Right lobe of liver (tissue), 4 donors: ENCODE measurements around the gene NPAS1.

Experiments
- POLR2A ChIP-seq: fragments of 450-650 bp; IDR thresholded peaks from one replicate; pipeline ENCODE4 v1.6.1; 2017; ENCODE audit warnings: antibody characterized with exemption, mild to moderate bottlenecking
- TF ChIP-seq, protein P1 (sequence below), 4 donors: fragments of 200-600 bp in 3 of 4; fragments of 450-650 bp in 1 of 4; IDR thresholded peaks; one replicate each; pipeline versions ENCODE4 v1.5.1 to v1.8.0; 2016 to 2022; ENCODE audit warnings: antibody characterized with exemption in 4 of 4, mild to moderate bottlenecking in 2 of 4
- donor health status: DM: no; HTN: no; CAD: no.
- donor health status: DM: no; HTN: no; CAD: no.
- donor health status: DM: no; HTN: yes; CAD: no.

DNA sequence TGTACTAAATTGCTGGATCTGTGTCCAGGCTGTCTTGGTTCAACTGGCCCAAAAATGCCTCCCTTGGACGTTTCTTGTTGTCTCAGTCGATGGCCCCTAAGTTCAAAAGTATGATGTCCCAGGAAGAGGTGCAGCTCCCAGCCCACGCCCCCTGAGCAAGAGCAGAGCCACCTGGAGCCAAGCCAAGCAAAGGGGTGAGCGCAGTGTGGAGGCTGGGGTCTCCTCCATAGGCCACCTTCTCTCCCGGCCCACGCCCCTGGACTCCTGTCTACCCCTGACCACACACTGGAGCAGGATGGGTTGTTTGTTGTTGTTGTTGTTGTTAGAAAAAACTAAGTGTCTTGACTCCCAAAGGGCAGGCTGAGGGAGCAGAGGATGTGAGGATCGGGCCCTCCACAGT is 26.0 kb upstream of the NPAS1 start:
- TF ChIP-seq, protein P1, sequence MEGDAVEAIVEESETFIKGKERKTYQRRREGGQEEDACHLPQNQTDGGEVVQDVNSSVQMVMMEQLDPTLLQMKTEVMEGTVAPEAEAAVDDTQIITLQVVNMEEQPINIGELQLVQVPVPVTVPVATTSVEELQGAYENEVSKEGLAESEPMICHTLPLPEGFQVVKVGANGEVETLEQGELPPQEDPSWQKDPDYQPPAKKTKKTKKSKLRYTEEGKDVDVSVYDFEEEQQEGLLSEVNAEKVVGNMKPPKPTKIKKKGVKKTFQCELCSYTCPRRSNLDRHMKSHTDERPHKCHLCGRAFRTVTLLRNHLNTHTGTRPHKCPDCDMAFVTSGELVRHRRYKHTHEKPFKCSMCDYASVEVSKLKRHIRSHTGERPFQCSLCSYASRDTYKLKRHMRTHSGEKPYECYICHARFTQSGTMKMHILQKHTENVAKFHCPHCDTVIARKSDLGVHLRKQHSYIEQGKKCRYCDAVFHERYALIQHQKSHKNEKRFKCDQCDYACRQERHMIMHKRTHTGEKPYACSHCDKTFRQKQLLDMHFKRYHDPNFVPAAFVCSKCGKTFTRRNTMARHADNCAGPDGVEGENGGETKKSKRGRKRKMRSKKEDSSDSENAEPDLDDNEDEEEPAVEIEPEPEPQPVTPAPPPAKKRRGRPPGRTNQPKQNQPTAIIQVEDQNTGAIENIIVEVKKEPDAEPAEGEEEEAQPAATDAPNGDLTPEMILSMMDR (IDR thresholded peaks at IDR 0.05): no peak
- TF ChIP-seq POLR2A: no peak
